ENCODE measurements around the gene KCNT1. TPM values are rescaled to one million over a fixed set of nuclear protein-coding genes. Genes with fewer than 3 reads are reported as not detected.

Gene KCNT1
- total and polyA plus RNA-seq, 2 experiments from 2014 or later = 0.27 TPM; not detected in 1

GRCh38 chr9:135817951-135818717 is 116.1 kb downstream of the KCNT1 start:
- Histone ChIP-seq H3K9me2 (replicated peaks; ENCODE audit: insufficient read depth) (no peaks in the 10 kb centered on the region), H3K9me3 (ENCODE audit: low read depth) (no peaks in the 10 kb centered on the region), H2AFZ (no peak overlapping the region), H3K4me3 (no peak overlapping the region), H3K79me2 (no peaks in the 10 kb centered on the region), H4K20me1 (ENCODE audit: insufficient read depth, poor library complexity, severe bottlenecking) (no peaks in the 10 kb centered on the region), H3K36me3 (replicated peaks; ENCODE audit: insufficient read depth, low read depth) (no peaks in the 10 kb centered on the region), H3K27me3 (no peaks in the 10 kb centered on the region), H3K4me2 (no peak overlapping the region), H3K27ac (no peak overlapping the region), H3K4me1 (ENCODE audit: insufficient read depth) (no peaks in the 10 kb centered on the region)
- DNase-seq (ENCODE audit: low spot score) = no peak
- 99% methylated on average over 60 of the region's 66 CpGs for WGBS (ENCODE audit: low lambda C conversion rate, missing lambda C conversion rate)
- TF ChIP-seq CTCF (IDR thresholded peaks at IDR 0.05; ENCODE audit: poor library complexity) (no peak), EZH2 (IDR thresholded peaks at IDR 0.05; ENCODE audit: borderline replicate concordance) (no peak), EZH2phosphoT487 (IDR thresholded peaks at IDR 0.05; ENCODE audit: low read depth, severe bottlenecking, unreplicated experiment) (no peak)

- H3K4me3 ChIP-seq = no peak overlapping the region
- TF ChIP-seq EZH2phosphoT487 (IDR thresholded peaks at IDR 0.05; ENCODE audit: low read depth, severe bottlenecking, unreplicated experiment) (no peak), CTCF (IDR thresholded peaks at IDR 0.05; ENCODE audit: poor library complexity) (no peak)
- no peaks in the 10 kb centered on the region for H3K9me2 ChIP-seq (replicated peaks; ENCODE audit: insufficient read depth)
- no peak overlapping the region for H2AFZ ChIP-seq
- no peaks in the 10 kb centered on the region for H3K27me3 ChIP-seq
- H4K20me1 ChIP-seq (ENCODE audit: insufficient read depth, poor library complexity, severe bottlenecking) = no peaks in the 10 kb centered on the region
- WGBS (ENCODE audit: low lambda C conversion rate, missing lambda C conversion rate) = 98% methylated on average over 43 of the region's 43 CpGs
- H3K4me2 ChIP-seq = no peak overlapping the region
- no peaks in the 10 kb centered on the region for H3K9me3 ChIP-seq (ENCODE audit: low read depth)
- H3K27ac ChIP-seq = no peak overlapping the region
- H3K4me1 ChIP-seq (ENCODE audit: insufficient read depth) = no peaks in the 10 kb centered on the region
- H3K36me3 ChIP-seq (replicated peaks; ENCODE audit: insufficient read depth, low read depth) = no peaks in the 10 kb centered on the region
- H3K79me2 ChIP-seq = no peaks in the 10 kb centered on the region
- DNase-seq (ENCODE audit: low spot score) = no peak
These were observed 116.9 kb downstream of the KCNT1 start for GRCh38 chr9:135818718-135819475.

GRCh38 chr9:135819905-135820304 is 117.9 kb downstream of the KCNT1 start:
- Histone ChIP-seq H3K9me2 (replicated peaks; ENCODE audit: insufficient read depth) (no peaks in the 10 kb centered on the region), H2AFZ (no peak overlapping the region), H3K9me3 (ENCODE audit: low read depth) (no peaks in the 10 kb centered on the region), H3K4me3 (no peak overlapping the region), H4K20me1 (ENCODE audit: insufficient read depth, poor library complexity, severe bottlenecking) (peaks cover 1% of the 10 kb centered on the region), H3K4me1 (ENCODE audit: insufficient read depth) (no peaks in the 10 kb centered on the region), H3K27me3 (no peaks in the 10 kb centered on the region), H3K36me3 (replicated peaks; ENCODE audit: insufficient read depth, low read depth) (no peaks in the 10 kb centered on the region), H3K4me2 (no peak overlapping the region), H3K27ac (no peak overlapping the region), H3K79me2 (no peaks in the 10 kb centered on the region)
- DNase-seq (ENCODE audit: low spot score) = no peak
- TF ChIP-seq EZH2phosphoT487 (IDR thresholded peaks at IDR 0.05; ENCODE audit: low read depth, severe bottlenecking, unreplicated experiment) (no peak), EZH2 (IDR thresholded peaks at IDR 0.05; ENCODE audit: borderline replicate concordance) (no peak), CTCF (IDR thresholded peaks at IDR 0.05; ENCODE audit: poor library complexity) (no peak)
- WGBS (ENCODE audit: low lambda C conversion rate, missing lambda C conversion rate) = 90% methylated on average over 13 of the region's 13 CpGs

All from hepatocyte (in vitro differentiated cells).